GM18499 (cell line): ENCODE data around the gene GADL1.

Experiments
- ATAC-seq: cut with Tn5 transposase; IDR thresholded peaks from one replicate; pipeline ENCODE4 v1.9.1; 2021; ENCODE audit warnings: moderate number of reproducible peaks; ENCODE audit not compliant: insufficient read depth, unreplicated experiment

GADL1 gene

GRCh38 chr3:30819067-30819798 is 75.2 kb downstream of the GADL1 start:
- ATAC-seq = no peak

- ATAC-seq = no peak
These were observed 80.7 kb downstream of the GADL1 start for GRCh38 chr3:30813734-30814133.

GRCh38 chr3:30811151-30811795 is 83.2 kb downstream of the GADL1 start:
- ATAC-seq = no peak

GRCh38 chr3:30810625-30811024 is 83.8 kb downstream of the GADL1 start:
- no peak for ATAC-seq

GRCh38 chr3:30805695-30806094 is 88.8 kb downstream of the GADL1 start:
- ATAC-seq = no peak

- ATAC-seq = no peak
These were observed 89.5 kb downstream of the GADL1 start for GRCh38 chr3:30804984-30805383.

GRCh38 chr3:30795176-30795575 is 99.3 kb downstream of the GADL1 start:
- no peak for ATAC-seq

GRCh38 chr3:30793740-30794139 is 100.7 kb downstream of the GADL1 start:
- no peak for ATAC-seq

- ATAC-seq = no peak
These were observed 104.3 kb downstream of the GADL1 start for GRCh38 chr3:30790150-30790549.

GRCh38 chr3:30786365-30786764 is 108.1 kb downstream of the GADL1 start:
- no peak for ATAC-seq

- no peak for ATAC-seq
These were observed 114.7 kb downstream of the GADL1 start for GRCh38 chr3:30779686-30780287.

- ATAC-seq = no peak
These were observed 115.5 kb downstream of the GADL1 start for GRCh38 chr3:30778933-30779332.

- no peak for ATAC-seq
These were observed 116.9 kb downstream of the GADL1 start for GRCh38 chr3:30777426-30778113.

GRCh38 chr3:30776186-30776815 is 118.2 kb downstream of the GADL1 start:
- ATAC-seq = no peak

GRCh38 chr3:30775040-30775439 is 119.4 kb downstream of the GADL1 start:
- ATAC-seq = no peak

GRCh38 chr3:30774062-30774461 is 120.4 kb downstream of the GADL1 start:
- ATAC-seq = no peak

GRCh38 chr3:30770387-30770786 is 124.1 kb downstream of the GADL1 start:
- no peak for ATAC-seq

GRCh38 chr3:30768703-30769550 is 125.5 kb downstream of the GADL1 start:
- ATAC-seq = no peak

- ATAC-seq = no peak
These were observed 126.4 kb downstream of the GADL1 start for GRCh38 chr3:30768046-30768445.

GRCh38 chr3:30766522-30766921 is 127.9 kb downstream of the GADL1 start:
- no peak for ATAC-seq
